Hepatocyte (in vitro differentiated cells): ENCODE results near the gene SHROOM3. TPM values are rescaled to one million over a fixed set of nuclear protein-coding genes. Genes with fewer than 3 reads are reported as not detected.

Experiments used
- DNase-seq: peaks from one replicate; pipeline ENCODE4 v3.0.0-alpha.2; 2016; ENCODE audit warnings: low spot score
- H2AFZ ChIP-seq: fragments of 200-600 bp; sonication (generic); 2 replicates; pipeline ENCODE4 v1.6.0; 2016; ENCODE audit warnings: antibody characterized with exemption, mild to moderate bottlenecking
- H3K27ac ChIP-seq: fragments of 200-600 bp; sonication (generic); 2 replicates; pipeline ENCODE4 v1.5.1; 2016; ENCODE audit warnings: mild to moderate bottlenecking
- H3K27me3 ChIP-seq: fragments of 200-600 bp; sonication (generic); 2 replicates; pipeline ENCODE4 v1.6.1; 2016
- H3K36me3 ChIP-seq: fragments of 200-600 bp; sonication (generic); replicated peaks from 2 replicates; pipeline ENCODE4 v1.5.1; 2016; ENCODE audit warnings: low read depth; ENCODE audit not compliant: insufficient read depth
- H3K4me1 ChIP-seq: fragments of 200-600 bp; sonication (generic); 2 replicates; pipeline ENCODE4 v1.5.1; 2016; ENCODE audit warnings: mild to moderate bottlenecking, moderate library complexity; ENCODE audit not compliant: insufficient read depth
- H3K4me2 ChIP-seq: fragments of 200-600 bp; sonication (generic); 2 replicates; pipeline ENCODE4 v1.6.0; 2016
- H3K4me3 ChIP-seq: fragments of 200-600 bp; sonication (generic); 2 replicates; pipeline ENCODE4 v1.5.1; 2016; ENCODE audit warnings: mild to moderate bottlenecking
- H3K79me2 ChIP-seq: fragments of 200-600 bp; sonication (generic); 2 replicates; pipeline ENCODE4 v1.6.0; 2017; ENCODE audit warnings: mild to moderate bottlenecking
- H3K9me2 ChIP-seq: fragments of 200-600 bp; sonication (generic); replicated peaks from 2 replicates; pipeline ENCODE4 v1.6.0; 2017; ENCODE audit warnings: mild to moderate bottlenecking; ENCODE audit not compliant: insufficient read depth
- H3K9me3 ChIP-seq: fragments of 200-600 bp; sonication (generic); 2 replicates; pipeline ENCODE4 v1.5.1; 2016; ENCODE audit warnings: low read depth, mild to moderate bottlenecking
- H4K20me1 ChIP-seq: fragments of 200-600 bp; sonication (generic); 2 replicates; pipeline ENCODE4 v1.6.0; 2016; ENCODE audit warnings: mild to moderate bottlenecking; ENCODE audit not compliant: insufficient read depth, poor library complexity, severe bottlenecking
- CTCF ChIP-seq: fragments of 200-600 bp; sonication (generic); IDR thresholded peaks from 2 replicates; pipeline ENCODE4 v1.5.1; 2016; ENCODE audit warnings: antibody characterized with exemption, mild to moderate bottlenecking; ENCODE audit not compliant: poor library complexity
- EZH2 ChIP-seq: fragments of 200-600 bp; sonication (generic); IDR thresholded peaks from 2 replicates; pipeline ENCODE4 v1.6.1; 2016; ENCODE audit warnings: antibody characterized with exemption, mild to moderate bottlenecking, borderline replicate concordance
- EZH2phosphoT487 ChIP-seq: fragments of 200-600 bp; sonication (generic); IDR thresholded peaks from one replicate; pipeline ENCODE4 v1.6.1; 2018; ENCODE audit warnings: antibody characterized with exemption, mild to moderate bottlenecking, low read depth, moderate library complexity; ENCODE audit not compliant: unreplicated experiment, severe bottlenecking
- whole genome bisulfite sequencing: methylation state at CpG from one replicate; pipeline ENCODE4 v1.1.6; 2016; ENCODE audit warnings: low lambda C conversion rate; ENCODE audit errors: missing lambda C conversion rate; 5-methylcytosine and 5-hydroxymethylcytosine counted together
- polyA plus RNA-seq: library from polyadenylated mRNA; unstranded; fragments of >200 nt; fragmentation: Nextera tagmentation; extraction: Ambion mirVana; gene quantifications from 2 replicates; pipeline ENCODE4 v1.2.1, GENCODE V29; 2016
- total RNA-seq: library from RNA; depleted of rRNA; stranded (reverse); fragments of >200 nt; gene quantifications from 2 replicates; pipeline ENCODE4 v1.2.3, GENCODE V29; 2014

SHROOM3 gene
- total and polyA plus RNA-seq, 2 experiments from 2014 or later: 35.0 to 63.1 TPM

DNA sequence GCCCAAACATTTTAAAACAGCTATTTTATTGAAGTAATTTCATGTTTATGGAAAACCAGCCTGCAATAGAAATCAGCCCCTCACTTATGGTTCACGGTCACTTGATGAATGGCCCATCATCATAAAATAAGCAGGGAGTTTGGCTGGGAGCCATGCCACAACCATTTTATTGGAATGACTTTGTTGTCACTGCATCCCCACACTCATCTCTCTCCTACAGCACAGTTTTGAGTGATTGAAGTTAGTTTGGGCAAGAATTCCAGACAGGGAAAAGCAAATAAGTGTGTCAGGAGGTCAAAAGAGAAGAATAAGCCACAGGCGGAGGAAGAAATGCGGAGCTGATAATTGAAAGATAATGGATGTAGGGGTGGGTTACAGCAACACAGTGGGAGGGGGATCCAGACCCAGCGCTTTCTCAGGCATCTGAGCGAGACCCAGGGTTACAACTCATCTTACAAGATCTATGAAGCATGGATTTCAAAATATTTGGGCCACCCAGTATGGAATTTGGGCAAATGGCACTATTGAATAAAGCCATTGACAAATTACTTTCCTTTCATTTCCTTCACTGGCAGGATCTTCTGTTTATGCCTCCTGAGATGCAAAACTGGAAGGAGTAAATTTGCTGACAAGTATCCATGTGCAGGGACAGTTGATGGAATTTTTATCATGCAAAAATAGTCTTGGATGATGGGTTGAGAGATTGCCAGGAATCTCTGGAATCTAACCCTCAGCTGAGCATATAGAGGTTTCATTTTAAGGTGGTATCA lies 100.8 kb downstream of the SHROOM3 start:
- no peaks in the 10 kb centered on the region for H3K9me3 ChIP-seq
- no peaks in the 10 kb centered on the region for H3K79me2 ChIP-seq
- H4K20me1 ChIP-seq: no peaks in the 10 kb centered on the region
- no peaks in the 10 kb centered on the region for H3K27me3 ChIP-seq
- H2AFZ ChIP-seq: no peak overlapping the region
- no peak overlapping the region for H3K27ac ChIP-seq
- no peaks in the 10 kb centered on the region for H3K9me2 ChIP-seq
- H3K4me3 ChIP-seq: no peak overlapping the region
- no peaks in the 10 kb centered on the region for H3K36me3 ChIP-seq
- H3K4me2 ChIP-seq: no peak overlapping the region
- peaks cover 10% of the 10 kb centered on the region for H3K4me1 ChIP-seq
- 44% methylated on average over 5 of the region's 5 CpGs for WGBS
- TF ChIP-seq EZH2 (no peak), CTCF (no peak), EZH2phosphoT487 (no peak)
- DNase-seq: no peak

- H3K4me2 ChIP-seq: no peak overlapping the region
- no peak overlapping the region for H3K27ac ChIP-seq
Observed at GRCh38 chr4:76536373-76536689, 101.3 kb downstream of the SHROOM3 start.

DNA sequence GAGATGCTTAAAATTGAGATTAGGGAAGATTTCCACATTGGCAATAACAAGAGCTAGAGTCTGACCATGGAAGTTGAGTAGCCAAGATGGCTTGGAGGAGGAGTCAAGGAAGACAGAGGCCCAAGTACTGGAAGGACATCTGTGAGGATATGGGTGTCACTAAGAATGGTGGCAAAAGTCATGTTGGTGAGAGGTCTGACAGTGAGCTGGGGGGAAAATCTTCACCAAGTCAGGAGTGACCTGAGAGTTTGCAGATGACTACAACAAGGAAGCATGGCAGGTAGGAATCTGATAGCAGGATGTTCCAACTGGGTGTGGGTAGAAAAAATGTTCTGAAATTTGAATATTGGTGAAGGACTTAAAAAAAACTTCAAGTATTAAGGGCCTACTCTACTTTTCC lies 103.3 kb downstream of the SHROOM3 start:
- Histone ChIP-seq H2AFZ (no peak overlapping the region), H3K79me2 (no peaks in the 10 kb centered on the region), H3K9me2 (no peaks in the 10 kb centered on the region), H3K27ac (no peak overlapping the region), H3K27me3 (no peaks in the 10 kb centered on the region), H3K9me3 (no peaks in the 10 kb centered on the region), H3K4me1 (peaks cover 10% of the 10 kb centered on the region), H3K4me2 (no peak overlapping the region), H3K4me3 (no peak overlapping the region), H4K20me1 (no peaks in the 10 kb centered on the region), H3K36me3 (no peaks in the 10 kb centered on the region)
- DNase-seq: no peak
- TF ChIP-seq EZH2phosphoT487 (no peak), CTCF (no peak), EZH2 (no peak)

More at GRCh38 chr4:76536373-76536689, 101.3 kb downstream of the SHROOM3 start:
- Histone ChIP-seq H3K36me3 (no peaks in the 10 kb centered on the region), H3K79me2 (no peaks in the 10 kb centered on the region), H3K4me1 (peaks cover 10% of the 10 kb centered on the region), H3K9me3 (no peaks in the 10 kb centered on the region), H2AFZ (no peak overlapping the region), H3K4me3 (no peak overlapping the region), H4K20me1 (no peaks in the 10 kb centered on the region), H3K9me2 (no peaks in the 10 kb centered on the region), H3K27me3 (no peaks in the 10 kb centered on the region)
- no peak for DNase-seq
- WGBS: 43% methylated on average over 2 of the region's 2 CpGs
- TF ChIP-seq EZH2phosphoT487 (no peak), CTCF (no peak), EZH2 (no peak)
